Measurements from ENCODE around the gene SLC35F1. TPM values are rescaled to one million over a fixed set of nuclear protein-coding genes. Genes with fewer than 3 reads are reported as not detected.

SLC35F1 gene
- total and polyA plus RNA-seq, 10 of the 15 experiments (the other 5 are each of a cell fraction or from before 2014, with no cell fraction given), result 0.01 TPM; not detected in 9

DNA sequence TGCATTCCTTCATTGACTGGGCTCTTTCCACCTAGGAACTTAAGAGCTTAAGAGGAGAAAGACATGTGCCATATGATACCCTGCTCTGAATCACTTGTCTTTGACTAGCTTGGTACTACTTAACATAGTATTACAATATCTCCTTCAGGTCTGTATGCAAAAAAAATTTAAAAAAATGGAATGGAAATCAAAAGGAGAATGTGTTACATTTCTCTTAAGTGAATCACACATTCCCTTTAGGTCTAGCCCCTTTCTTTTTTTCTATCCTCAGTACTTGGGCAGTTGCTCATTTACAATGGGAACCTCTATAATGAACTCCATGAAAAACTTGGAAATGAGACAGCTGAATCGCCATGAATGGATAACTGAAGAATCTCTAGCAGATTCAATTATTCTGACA lies 53.8 kb downstream of the SLC35F1 start:
- no TSS peak for BruUV-seq (replicated peaks)
- ChIA-PET SMC1A (ENCODE audit: uncharacterized antibody, unreplicated experiment) (no interaction called here), RAD21 (ENCODE audit: unreplicated experiment) (interaction anchor here (1.6 kb wide), 1 partner anchor 13 kb away, joined by 3 read pairs; no protein-coding TSS in a partner anchor), CTCF (interaction anchor here (0.9 to 2.4 kb wide), 2 partner anchors 15 to 63 kb away, joined by 3 to 5 read pairs; no protein-coding TSS in a partner anchor), POLR2A (no interaction called here)
- no peaks in the 10 kb centered on the region for H4K20me1 ChIP-seq (ENCODE audit: control insufficient read depth, insufficient read depth)
- WGBS (ENCODE audit: insufficient coverage, insufficient replicate concordance, low lambda C conversion rate, missing lambda C conversion rate), result 0% methylated on average over 1 of the region's 1 CpG
- in situ Hi-C loops (cut with MboI), result no loop called here
- H2AFZ ChIP-seq (ENCODE audit: control insufficient read depth, low read depth, low read length), result no peak overlapping the region
- H3K4me2 ChIP-seq (ENCODE audit: control insufficient read depth, insufficient read depth), result no peak overlapping the region
- no peaks in the 10 kb centered on the region for H3K36me3 ChIP-seq (ENCODE audit: control insufficient read depth in 2 of 2, insufficient read depth in 2 of 2, low read length in 1 of 2)
- H3K9ac ChIP-seq (ENCODE audit: control insufficient read depth, insufficient read depth, low read length), result no peak overlapping the region
- H3K9me3 ChIP-seq (replicated peaks; ENCODE audit: control insufficient read depth, insufficient read depth, low read length), result no peaks in the 10 kb centered on the region; the same call in 2 of the 3 replicates
- FAIRE-seq, result no peak
- intact Hi-C loops (cut with micrococcal nuclease; ENCODE audit: unreplicated experiment), result no loop called here
- TF ChIP-seq FOS (IDR thresholded peaks at IDR 0.05; ENCODE audit: borderline replicate concordance, extremely low read depth, insufficient read length) (no peak), MEF2B (IDR thresholded peaks at IDR 0.05; ENCODE audit: partially characterized antibody, poor library complexity, severe bottlenecking) (no peak), POU2F2 (IDR thresholded peaks at IDR 0.05; ENCODE audit: borderline replicate concordance, low read depth, low read length) (no peak), ZBED1 (IDR thresholded peaks at IDR 0.05; ENCODE audit: borderline replicate concordance) (no peak), KLF5 (IDR thresholded peaks at IDR 0.05; ENCODE audit: partially characterized antibody) (no peak), TCF12 (IDR thresholded peaks at IDR 0.05; ENCODE audit: low read depth, low read length) (no peak), HDAC2 (IDR thresholded peaks at IDR 0.05) (no peak), STAT3 (IDR thresholded peaks at IDR 0.05; ENCODE audit: low read depth, low read length) (no peak)
- TF ChIP-seq, protein P1, sequence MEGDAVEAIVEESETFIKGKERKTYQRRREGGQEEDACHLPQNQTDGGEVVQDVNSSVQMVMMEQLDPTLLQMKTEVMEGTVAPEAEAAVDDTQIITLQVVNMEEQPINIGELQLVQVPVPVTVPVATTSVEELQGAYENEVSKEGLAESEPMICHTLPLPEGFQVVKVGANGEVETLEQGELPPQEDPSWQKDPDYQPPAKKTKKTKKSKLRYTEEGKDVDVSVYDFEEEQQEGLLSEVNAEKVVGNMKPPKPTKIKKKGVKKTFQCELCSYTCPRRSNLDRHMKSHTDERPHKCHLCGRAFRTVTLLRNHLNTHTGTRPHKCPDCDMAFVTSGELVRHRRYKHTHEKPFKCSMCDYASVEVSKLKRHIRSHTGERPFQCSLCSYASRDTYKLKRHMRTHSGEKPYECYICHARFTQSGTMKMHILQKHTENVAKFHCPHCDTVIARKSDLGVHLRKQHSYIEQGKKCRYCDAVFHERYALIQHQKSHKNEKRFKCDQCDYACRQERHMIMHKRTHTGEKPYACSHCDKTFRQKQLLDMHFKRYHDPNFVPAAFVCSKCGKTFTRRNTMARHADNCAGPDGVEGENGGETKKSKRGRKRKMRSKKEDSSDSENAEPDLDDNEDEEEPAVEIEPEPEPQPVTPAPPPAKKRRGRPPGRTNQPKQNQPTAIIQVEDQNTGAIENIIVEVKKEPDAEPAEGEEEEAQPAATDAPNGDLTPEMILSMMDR (IDR thresholded peaks at IDR 0.05 in 2 of 3, conservative IDR thresholded peaks at IDR 0.05 in 1 of 3; ENCODE audit: control insufficient read depth in 2 of 3, extremely low read depth in 1 of 3, insufficient read depth in 1 of 3, low read depth in 3 of 3, low read length in 3 of 3), result no peak
- TF ChIP-seq, protein P2, sequence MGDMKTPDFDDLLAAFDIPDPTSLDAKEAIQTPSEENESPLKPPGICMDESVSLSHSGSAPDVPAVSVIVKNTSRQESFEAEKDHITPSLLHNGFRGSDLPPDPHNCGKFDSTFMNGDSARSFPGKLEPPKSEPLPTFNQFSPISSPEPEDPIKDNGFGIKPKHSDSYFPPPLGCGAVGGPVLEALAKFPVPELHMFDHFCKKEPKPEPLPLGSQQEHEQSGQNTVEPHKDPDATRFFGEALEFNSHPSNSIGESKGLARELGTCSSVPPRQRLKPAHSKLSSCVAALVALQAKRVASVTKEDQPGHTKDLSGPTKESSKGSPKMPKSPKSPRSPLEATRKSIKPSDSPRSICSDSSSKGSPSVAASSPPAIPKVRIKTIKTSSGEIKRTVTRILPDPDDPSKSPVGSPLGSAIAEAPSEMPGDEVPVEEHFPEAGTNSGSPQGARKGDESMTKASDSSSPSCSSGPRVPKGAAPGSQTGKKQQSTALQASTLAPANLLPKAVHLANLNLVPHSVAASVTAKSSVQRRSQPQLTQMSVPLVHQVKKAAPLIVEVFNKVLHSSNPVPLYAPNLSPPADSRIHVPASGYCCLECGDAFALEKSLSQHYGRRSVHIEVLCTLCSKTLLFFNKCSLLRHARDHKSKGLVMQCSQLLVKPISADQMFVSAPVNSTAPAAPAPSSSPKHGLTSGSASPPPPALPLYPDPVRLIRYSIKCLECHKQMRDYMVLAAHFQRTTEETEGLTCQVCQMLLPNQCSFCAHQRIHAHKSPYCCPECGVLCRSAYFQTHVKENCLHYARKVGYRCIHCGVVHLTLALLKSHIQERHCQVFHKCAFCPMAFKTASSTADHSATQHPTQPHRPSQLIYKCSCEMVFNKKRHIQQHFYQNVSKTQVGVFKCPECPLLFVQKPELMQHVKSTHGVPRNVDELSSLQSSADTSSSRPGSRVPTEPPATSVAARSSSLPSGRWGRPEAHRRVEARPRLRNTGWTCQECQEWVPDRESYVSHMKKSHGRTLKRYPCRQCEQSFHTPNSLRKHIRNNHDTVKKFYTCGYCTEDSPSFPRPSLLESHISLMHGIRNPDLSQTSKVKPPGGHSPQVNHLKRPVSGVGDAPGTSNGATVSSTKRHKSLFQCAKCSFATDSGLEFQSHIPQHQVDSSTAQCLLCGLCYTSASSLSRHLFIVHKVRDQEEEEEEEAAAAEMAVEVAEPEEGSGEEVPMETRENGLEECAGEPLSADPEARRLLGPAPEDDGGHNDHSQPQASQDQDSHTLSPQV (IDR thresholded peaks at IDR 0.05), result no peak
- no peaks in the 10 kb centered on the region for H3K4me1 ChIP-seq (ENCODE audit: control insufficient read depth, insufficient read depth, low read length)
- no peak for DNase-seq (ENCODE audit: low read depth, low spot score)
- ATAC-seq, result no peak
- no peak overlapping the region for H3K27ac ChIP-seq (ENCODE audit: control insufficient read depth, insufficient read depth)
- H3K27me3 ChIP-seq (replicated peaks in 1 of 2; ENCODE audit: control insufficient read depth in 2 of 2, insufficient read depth in 2 of 2, low read length in 1 of 2), result no peaks in the 10 kb centered on the region; a peak in 1 of 4 replicates
- no peaks in the 10 kb centered on the region for H3K79me2 ChIP-seq (ENCODE audit: control insufficient read depth, insufficient read depth, low read length)
- no peak overlapping the region for H3K4me3 ChIP-seq
